GM19193 (cell line): ENCODE results near the gene VASH2.

Source experiments
- POLR2A ChIP-seq: IDR thresholded peaks from 4 replicates; pipeline ENCODE4 v1.6.1; 2011; ENCODE audit not compliant: insufficient read depth, insufficient read length; ENCODE audit errors: extremely low read depth

VASH2 gene

GRCh38 chr1:212981571-212982328 is 31.4 kb downstream of the VASH2 start:
- TF ChIP-seq POLR2A, result no peak

DNA sequence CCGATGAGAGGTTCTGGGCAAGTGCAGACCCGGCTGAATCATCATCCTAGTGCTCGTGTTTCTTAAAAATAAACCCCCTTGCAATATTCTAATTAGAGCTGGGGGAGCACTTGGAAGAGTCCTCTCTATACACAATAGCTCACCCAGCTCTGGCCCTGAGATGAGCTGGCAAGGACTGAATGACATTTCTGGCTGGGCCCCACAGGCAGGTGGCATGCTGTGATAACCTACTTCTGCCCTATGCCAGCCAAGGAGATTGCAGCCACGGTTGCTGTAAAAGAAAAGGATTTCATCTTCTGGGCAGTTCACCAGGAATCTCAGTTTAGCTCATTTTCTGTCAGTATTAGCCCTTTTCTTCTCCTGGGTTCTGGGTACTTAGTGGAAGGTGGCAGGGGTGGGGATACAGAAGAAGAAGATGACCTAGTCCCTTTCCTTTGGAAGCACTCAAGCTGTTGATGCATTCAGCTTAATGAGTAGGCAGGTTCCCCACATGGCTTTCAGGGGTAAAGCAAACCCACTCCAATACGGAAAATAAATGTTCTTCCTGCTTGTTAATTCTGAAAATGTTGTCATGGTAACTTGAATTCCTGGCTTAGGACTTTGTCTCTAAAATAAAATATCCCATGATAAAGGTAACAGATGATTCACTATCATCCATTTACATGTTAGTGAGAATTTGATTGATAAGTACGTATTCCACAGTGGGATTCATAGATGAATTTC is 32.2 kb downstream of the VASH2 start:
- no peak for TF ChIP-seq POLR2A

DNA sequence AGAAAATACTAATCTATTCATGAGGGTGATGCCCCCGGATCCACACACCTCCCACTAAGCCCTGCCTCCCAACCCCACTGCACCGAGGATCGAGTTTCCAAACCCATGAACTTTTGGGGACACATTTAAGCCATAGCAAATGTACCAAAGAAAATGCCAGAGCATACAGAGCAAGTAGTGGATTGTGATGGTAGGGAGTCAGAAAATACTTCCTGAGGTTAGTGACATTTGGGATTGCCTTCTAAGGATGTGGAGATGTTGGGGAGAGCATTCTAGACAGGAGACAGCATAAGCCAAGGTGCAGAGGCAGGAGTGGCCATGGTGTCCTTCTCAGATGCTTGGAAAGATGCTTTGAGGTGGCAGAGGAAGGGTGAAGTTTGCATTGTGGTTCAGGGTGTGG is 33.1 kb downstream of the VASH2 start:
- TF ChIP-seq POLR2A, result no peak

DNA sequence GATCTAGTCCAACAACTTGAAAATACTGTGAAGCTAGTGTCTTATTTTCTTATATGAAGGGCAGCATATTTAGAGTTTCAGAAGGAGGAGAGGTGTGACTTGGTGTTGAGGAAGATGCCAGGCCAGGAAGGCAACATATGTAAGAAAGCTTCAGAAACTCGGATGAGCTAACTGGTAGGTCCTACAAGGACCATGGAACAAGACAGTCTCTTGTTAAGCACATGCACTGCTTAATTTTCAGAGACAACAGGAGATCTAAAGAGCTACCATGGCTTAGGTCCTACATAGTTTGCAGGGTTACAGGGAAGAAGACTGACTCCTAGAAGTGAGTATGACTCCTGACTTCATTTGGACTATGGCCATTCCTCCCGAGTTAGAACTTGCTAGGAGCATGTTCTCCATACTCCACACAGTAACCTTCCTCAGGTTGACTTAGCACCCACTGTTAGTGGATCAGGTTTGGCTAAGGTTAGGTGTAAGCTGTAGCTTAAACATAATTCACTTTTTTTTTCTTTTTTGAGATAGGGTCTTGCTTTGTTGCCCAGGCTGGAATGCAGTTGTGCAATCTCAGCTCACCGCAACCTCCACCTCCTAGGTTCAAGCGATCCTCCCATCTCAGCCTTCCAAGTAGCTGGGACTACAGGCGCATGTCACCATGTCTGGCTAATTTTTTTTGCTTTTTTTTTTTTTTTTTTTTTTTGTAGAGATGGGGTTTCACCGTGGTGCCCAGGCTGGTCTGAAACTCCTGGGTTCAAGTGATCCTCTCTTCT is 34.4 kb downstream of the VASH2 start:
- TF ChIP-seq POLR2A, result no peak

GRCh38 chr1:212986551-212986950 is 36.2 kb downstream of the VASH2 start:
- TF ChIP-seq POLR2A, result no peak

- TF ChIP-seq POLR2A, result no peak
Measured at GRCh38 chr1:212987702-212988322, 37.5 kb downstream of the VASH2 start.

- no peak for TF ChIP-seq POLR2A
Measured at GRCh38 chr1:212990276-212990675, 39.9 kb downstream of the VASH2 start.

GRCh38 chr1:212994926-212995325 is 44.6 kb downstream of the VASH2 start:
- TF ChIP-seq POLR2A, result no peak

GRCh38 chr1:213003256-213003655 is 52.9 kb downstream of the VASH2 start:
- TF ChIP-seq POLR2A, result no peak

DNA sequence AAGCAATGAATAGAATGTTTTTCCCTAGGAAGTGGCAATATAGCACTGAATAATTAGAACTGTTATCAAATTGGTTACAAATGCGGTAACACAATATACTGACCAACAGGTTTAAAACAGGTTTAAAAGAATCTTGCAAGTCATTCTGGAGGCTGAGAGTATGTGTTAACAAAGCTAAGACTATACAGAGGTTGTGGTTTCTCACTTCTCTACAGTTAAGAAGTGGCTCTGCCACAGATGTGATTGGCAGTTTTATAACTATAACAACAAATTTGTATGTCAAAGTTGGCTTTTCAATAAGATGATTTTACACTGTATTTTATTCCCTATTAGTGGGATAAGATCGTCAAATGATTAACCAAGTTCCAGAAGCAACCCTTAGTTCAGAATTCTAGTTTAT is 58.2 kb downstream of the VASH2 start:
- TF ChIP-seq POLR2A, result no peak

- TF ChIP-seq POLR2A, result no peak
Measured at GRCh38 chr1:213014642-213015041, 64.3 kb downstream of the VASH2 start.

DNA sequence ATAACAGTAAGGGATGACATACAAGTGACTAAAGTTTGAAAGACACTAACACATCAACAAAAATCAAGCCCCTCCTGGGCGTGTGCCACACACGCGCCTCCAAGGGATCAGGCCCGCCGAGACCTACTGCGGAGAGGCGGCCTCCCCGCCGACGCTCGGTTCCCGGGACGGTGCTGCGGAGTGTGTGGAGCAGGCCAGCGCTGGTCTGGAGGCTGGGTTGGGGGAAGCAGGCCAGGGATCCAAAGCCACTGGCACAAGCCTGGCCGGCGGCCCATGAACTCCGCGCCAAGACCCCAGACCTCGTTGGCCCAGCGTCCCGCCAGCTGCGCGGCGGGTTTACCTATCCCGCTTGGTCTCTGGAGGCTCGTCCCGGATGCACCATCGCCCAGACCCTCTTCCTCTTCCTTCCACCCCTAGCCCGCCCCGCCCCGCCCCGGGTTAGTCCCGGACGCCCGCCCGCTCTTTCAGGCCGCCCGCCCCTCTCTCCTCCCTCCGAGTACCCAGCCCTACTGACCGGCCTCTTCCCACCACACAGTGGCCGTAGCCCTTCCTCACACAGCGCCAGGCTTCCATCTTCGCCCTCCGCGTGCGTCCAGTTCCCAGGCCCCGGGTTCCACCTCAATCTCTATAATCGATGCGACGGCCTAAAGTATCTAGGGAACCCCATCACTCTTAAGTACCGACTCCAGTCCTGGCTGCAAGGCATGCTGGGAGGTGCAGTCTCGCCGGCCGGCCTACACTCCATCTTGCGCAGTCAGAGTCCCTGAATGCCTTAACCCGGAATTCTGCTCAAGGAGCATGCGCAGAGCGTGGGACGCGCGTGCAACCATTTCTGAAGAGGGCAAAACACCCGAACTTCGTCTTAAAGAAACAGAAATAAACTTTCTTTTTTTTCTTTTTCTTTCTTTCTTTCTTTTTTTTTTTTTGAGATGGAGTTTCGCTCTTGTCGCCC is 65.0 kb downstream of the VASH2 start, which contains the start of gene ANGEL2:
ANGEL2 (minus strand) TSS at position 769 of the 952 bp plus-strand sequence; CDS start at position 573, 196 bp downstream.
- TF ChIP-seq POLR2A, result peak; percentile 90

GRCh38 chr1:213017447-213018273 is 67.3 kb downstream of the VASH2 start:
- TF ChIP-seq POLR2A, result no peak

DNA sequence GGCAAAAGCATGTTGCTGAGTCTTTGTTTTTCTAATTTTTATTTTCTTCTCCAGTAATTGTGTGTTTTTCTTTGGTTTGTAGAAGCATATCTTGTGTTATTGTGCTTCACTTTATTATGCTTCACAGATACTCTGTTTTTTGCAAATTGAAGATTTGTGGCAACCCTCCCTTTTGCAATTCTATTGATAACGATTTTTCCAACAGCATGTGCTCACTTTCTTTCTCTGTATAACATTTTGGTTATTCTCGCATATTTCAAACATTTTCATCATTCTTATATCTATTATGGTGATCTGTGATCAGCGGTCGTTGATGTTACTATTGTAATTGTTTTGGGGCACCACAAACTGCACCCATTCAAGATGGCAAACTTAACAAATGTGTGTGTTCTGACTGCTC is 69.1 kb downstream of the VASH2 start:
- TF ChIP-seq POLR2A, result no peak

- TF ChIP-seq POLR2A, result no peak
Measured at GRCh38 chr1:213020016-213020415, 69.7 kb downstream of the VASH2 start.
